HepG2 (cell line): ENCODE results near the gene PRRT2. TPM values are rescaled to one million over a fixed set of nuclear protein-coding genes. Genes with fewer than 3 reads are reported as not detected.

ENCODE experiments used
- BATF2 ChIP-seq: sonication (generic); formaldehyde crosslinking; IDR thresholded peaks from 2 replicates; pipeline ENCODE4 v1.8.0; 2022; ENCODE audit warnings: mild to moderate bottlenecking, missing genetic modification reagents, moderate library complexity
- BHLHE40 ChIP-seq: IDR thresholded peaks from 2 replicates; pipeline ENCODE4 v1.6.1; 2011; ENCODE audit warnings: low read length, improper control_type of control experiment
- CC2D1A ChIP-seq: sonication (generic); formaldehyde crosslinking; IDR thresholded peaks from 2 replicates; pipeline ENCODE4 v1.8.1; 2023; ENCODE audit warnings: mild to moderate bottlenecking, missing genetic modification reagents
- ELF3 ChIP-seq: IDR thresholded peaks from 2 replicates; pipeline ENCODE4 v1.6.1; 2016; ENCODE audit warnings: missing genetic modification reagents, missing compliant biosample characterization
- HOXA5 ChIP-seq: sonication (generic); formaldehyde crosslinking; IDR thresholded peaks from 2 replicates; pipeline ENCODE4 v1.4.0; 2020; ENCODE audit warnings: missing genetic modification reagents
- IRF9 ChIP-seq: sonication (generic); formaldehyde crosslinking; IDR thresholded peaks from 2 replicates; pipeline ENCODE4 v1.8.0; 2022; ENCODE audit warnings: missing genetic modification reagents, mild to moderate bottlenecking, borderline replicate concordance
- KDM1A ChIP-seq: IDR thresholded peaks from 2 replicates; pipeline ENCODE4 v1.6.1; 2016; ENCODE audit warnings: missing compliant biosample characterization
- MLLT10 ChIP-seq: sonication (generic); formaldehyde crosslinking; IDR thresholded peaks from 2 replicates; pipeline ENCODE4 v1.4.0; 2020; ENCODE audit warnings: missing genetic modification reagents
- PITX1 ChIP-seq: sonication (generic); formaldehyde crosslinking; IDR thresholded peaks from 2 replicates; pipeline ENCODE4 v1.5.1; 2020; ENCODE audit warnings: mild to moderate bottlenecking, missing genetic modification reagents
- REL ChIP-seq: sonication (generic); formaldehyde crosslinking; conservative IDR thresholded peaks from 2 replicates; pipeline ENCODE4 v1.8.0; 2022; ENCODE audit warnings: mild to moderate bottlenecking, missing genetic modification reagents, moderate library complexity
- SOX5 ChIP-seq: IDR thresholded peaks from 2 replicates; pipeline ENCODE4 v1.6.1; 2016; ENCODE audit warnings: borderline replicate concordance
- SSRP1 ChIP-seq: IDR thresholded peaks from 2 replicates; pipeline ENCODE4 v1.6.1; 2016; ENCODE audit warnings: control low read depth
- TEAD3 ChIP-seq: optimal IDR thresholded peaks from 2 replicates; pipeline ENCODE3; 2016; ENCODE audit warnings: borderline replicate concordance
- YEATS4 ChIP-seq: sonication (generic); formaldehyde crosslinking; IDR thresholded peaks from 2 replicates; pipeline ENCODE4 v1.4.0; 2020; ENCODE audit warnings: missing genetic modification reagents, borderline replicate concordance
- ZBTB10 ChIP-seq: sonication (generic); formaldehyde crosslinking; IDR thresholded peaks from 2 replicates; pipeline ENCODE4 v1.4.0; 2020; ENCODE audit warnings: missing genetic modification reagents, borderline replicate concordance
- ZNF124 ChIP-seq: sonication (generic); formaldehyde crosslinking; IDR thresholded peaks from 2 replicates; pipeline ENCODE4 v1.4.0; 2020; ENCODE audit warnings: missing genetic modification reagents
- ZNF205 ChIP-seq: IDR thresholded peaks from 2 replicates; pipeline ENCODE4 v1.6.1; 2018; ENCODE audit warnings: missing biosample characterization, missing genetic modification reagents
- ZNF605 ChIP-seq: sonication (generic); formaldehyde crosslinking; IDR thresholded peaks from 2 replicates; pipeline ENCODE4 v1.8.0; 2022; ENCODE audit warnings: mild to moderate bottlenecking, missing genetic modification reagents
- polyA plus RNA-seq, 8 experiments: library from polyadenylated mRNA; depleted of rRNA in 3 of 8; stranded (reverse) in 7 of 8; unstranded in 1 of 8; fragments of >200 nt; fragmentation: Illumina TruSeq in 4 of 8; extraction: Trizol in 4 of 8; gene quantifications; 2 replicates each; pipeline versions ENCODE4 v1.2.1 to v1.2.3, GENCODE V29; 2011 to 2016; ENCODE audit warnings: low read depth in 4 of 8, missing spikeins in 1 of 8, mixed read lengths in 1 of 8; ENCODE audit not compliant: insufficient read depth in 1 of 8
- total RNA-seq, 5 experiments: library from RNA; depleted of rRNA; stranded (reverse); fragments of >200 nt; fragmentation: Illumina TruSeq; extraction: Trizol; gene quantifications; 2 replicates each; pipeline ENCODE4 v1.2.3, GENCODE V29; 2016; ENCODE audit warnings: low read depth in 1 of 5
- TF ChIP-seq, protein P1 (sequence below): sonication (generic); formaldehyde crosslinking; IDR thresholded peaks from 2 replicates; pipeline ENCODE4 v1.9.0; 2022; ENCODE audit warnings: low read depth, missing genetic modification reagents
- TF ChIP-seq, protein P2 (sequence below): sonication (generic); formaldehyde crosslinking; IDR thresholded peaks from 2 replicates; pipeline ENCODE4 v1.9.0; 2021; ENCODE audit warnings: missing genetic modification reagents, borderline replicate concordance

The PRRT2 gene
- total and polyA plus RNA-seq, 2 of the 13 experiments (the other 11 are each of a cell fraction or from before 2014, with no cell fraction given) = 0.51 to 1.1 TPM

- 0 out of 2 replicates have a peak, but pooled peaks have one; percentile 31 for TF ChIP-seq IRF9 (CRISPR knock-in tag)
- TF ChIP-seq YEATS4 = no peak
- TF ChIP-seq MLLT10 (CRISPR knock-in tag) = no peak
- TF ChIP-seq SSRP1 (CRISPR knock-in tag) = no peak
- no peak for TF ChIP-seq BHLHE40
- TF ChIP-seq ZNF205 (CRISPR knock-in tag) = no peak
- TF ChIP-seq, protein P1, sequence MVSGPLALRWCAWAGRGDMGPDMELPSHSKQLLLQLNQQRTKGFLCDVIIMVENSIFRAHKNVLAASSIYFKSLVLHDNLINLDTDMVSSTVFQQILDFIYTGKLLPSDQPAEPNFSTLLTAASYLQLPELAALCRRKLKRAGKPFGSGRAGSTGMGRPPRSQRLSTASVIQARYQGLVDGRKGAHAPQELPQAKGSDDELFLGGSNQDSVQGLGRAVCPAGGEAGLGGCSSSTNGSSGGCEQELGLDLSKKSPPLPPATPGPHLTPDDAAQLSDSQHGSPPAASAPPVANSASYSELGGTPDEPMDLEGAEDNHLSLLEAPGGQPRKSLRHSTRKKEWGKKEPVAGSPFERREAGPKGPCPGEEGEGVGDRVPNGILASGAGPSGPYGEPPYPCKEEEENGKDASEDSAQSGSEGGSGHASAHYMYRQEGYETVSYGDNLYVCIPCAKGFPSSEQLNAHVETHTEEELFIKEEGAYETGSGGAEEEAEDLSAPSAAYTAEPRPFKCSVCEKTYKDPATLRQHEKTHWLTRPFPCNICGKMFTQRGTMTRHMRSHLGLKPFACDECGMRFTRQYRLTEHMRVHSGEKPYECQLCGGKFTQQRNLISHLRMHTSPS (CRISPR knock-in tag) = 0 out of 2 replicates have a peak, but pooled peaks have one; percentile 39
- no peak for TF ChIP-seq CC2D1A (CRISPR knock-in tag)
- 0 out of 2 replicates have a peak, but pooled peaks have one; percentile 12 for TF ChIP-seq ZNF605
- TF ChIP-seq, protein P2, sequence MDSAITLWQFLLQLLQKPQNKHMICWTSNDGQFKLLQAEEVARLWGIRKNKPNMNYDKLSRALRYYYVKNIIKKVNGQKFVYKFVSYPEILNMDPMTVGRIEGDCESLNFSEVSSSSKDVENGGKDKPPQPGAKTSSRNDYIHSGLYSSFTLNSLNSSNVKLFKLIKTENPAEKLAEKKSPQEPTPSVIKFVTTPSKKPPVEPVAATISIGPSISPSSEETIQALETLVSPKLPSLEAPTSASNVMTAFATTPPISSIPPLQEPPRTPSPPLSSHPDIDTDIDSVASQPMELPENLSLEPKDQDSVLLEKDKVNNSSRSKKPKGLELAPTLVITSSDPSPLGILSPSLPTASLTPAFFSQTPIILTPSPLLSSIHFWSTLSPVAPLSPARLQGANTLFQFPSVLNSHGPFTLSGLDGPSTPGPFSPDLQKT = no peak
- 0 out of 2 replicates have a peak, but pooled peaks have one; percentile 9 for TF ChIP-seq ELF3 (CRISPR knock-in tag)
- TF ChIP-seq KDM1A (CRISPR knock-in tag) = no peak
- peak; percentile 40; the same call in 1 of the 2 replicates for TF ChIP-seq PITX1 (CRISPR knock-in tag)
- TF ChIP-seq REL (CRISPR knock-in tag) = no peak
- no peak for TF ChIP-seq ZNF124 (CRISPR knock-in tag)
- TF ChIP-seq ZBTB10 (CRISPR knock-in tag) = no peak
- TF ChIP-seq TEAD3 (CRISPR knock-in tag) = peak; percentile 98
- 0 out of 2 replicates have a peak, but pooled peaks have one; percentile 14 for TF ChIP-seq SOX5 (CRISPR knock-in tag)
- TF ChIP-seq BATF2 (CRISPR knock-in tag) = no peak
- TF ChIP-seq HOXA5 (CRISPR knock-in tag) = no peak
These were observed 32.5 kb upstream of the PRRT2 start (continued) for GRCh38 chr16:29779474-29779873.
